LNCAP (cell line): Measurements from ENCODE around the gene SIRPB2.

Source experiments
- TF ChIP-seq, protein P1 (sequence below): fragments of 450-650 bp; IDR thresholded peaks from 2 replicates; pipeline ENCODE4 v1.5.1; 2017; ENCODE audit warnings: mild to moderate bottlenecking

SIRPB2 gene

DNA sequence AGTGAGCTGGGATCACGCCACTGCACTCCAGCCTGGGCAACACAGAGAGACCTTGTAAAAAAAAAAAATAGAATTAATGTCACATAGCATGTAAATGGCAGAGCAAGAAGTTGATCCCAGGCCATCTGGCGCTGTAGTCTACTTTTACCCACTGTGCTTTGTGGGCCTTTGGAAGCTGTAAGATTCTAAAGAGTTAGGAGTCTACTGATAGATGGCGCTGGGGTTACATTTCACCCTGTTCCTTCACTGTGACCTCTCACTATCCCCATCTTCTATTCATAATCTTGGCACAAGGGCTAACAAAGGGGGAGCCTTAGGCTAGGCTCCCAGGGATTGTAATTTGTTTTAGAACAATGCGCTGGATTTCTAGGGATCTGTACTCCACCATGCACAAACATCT lies 41.8 kb upstream of the SIRPB2 start:
- TF ChIP-seq, protein P1, sequence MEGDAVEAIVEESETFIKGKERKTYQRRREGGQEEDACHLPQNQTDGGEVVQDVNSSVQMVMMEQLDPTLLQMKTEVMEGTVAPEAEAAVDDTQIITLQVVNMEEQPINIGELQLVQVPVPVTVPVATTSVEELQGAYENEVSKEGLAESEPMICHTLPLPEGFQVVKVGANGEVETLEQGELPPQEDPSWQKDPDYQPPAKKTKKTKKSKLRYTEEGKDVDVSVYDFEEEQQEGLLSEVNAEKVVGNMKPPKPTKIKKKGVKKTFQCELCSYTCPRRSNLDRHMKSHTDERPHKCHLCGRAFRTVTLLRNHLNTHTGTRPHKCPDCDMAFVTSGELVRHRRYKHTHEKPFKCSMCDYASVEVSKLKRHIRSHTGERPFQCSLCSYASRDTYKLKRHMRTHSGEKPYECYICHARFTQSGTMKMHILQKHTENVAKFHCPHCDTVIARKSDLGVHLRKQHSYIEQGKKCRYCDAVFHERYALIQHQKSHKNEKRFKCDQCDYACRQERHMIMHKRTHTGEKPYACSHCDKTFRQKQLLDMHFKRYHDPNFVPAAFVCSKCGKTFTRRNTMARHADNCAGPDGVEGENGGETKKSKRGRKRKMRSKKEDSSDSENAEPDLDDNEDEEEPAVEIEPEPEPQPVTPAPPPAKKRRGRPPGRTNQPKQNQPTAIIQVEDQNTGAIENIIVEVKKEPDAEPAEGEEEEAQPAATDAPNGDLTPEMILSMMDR, result no peak

DNA sequence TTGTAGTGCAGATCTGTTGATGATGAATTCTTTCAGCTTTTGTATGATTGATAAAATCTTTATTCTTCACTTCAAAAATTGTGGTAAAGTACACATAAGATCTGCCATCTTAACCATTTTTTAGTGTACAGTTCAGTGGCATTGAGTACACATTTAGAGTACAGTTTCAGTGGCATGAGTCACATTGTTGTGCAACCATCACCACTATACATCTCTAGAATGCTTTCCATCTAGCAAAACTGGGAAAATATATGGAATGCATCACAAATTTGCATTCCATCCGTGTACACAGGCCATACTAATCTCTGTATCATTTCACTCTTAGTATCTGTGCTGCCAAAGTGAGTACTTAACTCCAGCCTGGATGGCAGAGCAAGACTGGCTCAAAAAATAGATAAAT lies 37.6 kb upstream of the SIRPB2 start:
- TF ChIP-seq, protein P1, result no peak

DNA sequence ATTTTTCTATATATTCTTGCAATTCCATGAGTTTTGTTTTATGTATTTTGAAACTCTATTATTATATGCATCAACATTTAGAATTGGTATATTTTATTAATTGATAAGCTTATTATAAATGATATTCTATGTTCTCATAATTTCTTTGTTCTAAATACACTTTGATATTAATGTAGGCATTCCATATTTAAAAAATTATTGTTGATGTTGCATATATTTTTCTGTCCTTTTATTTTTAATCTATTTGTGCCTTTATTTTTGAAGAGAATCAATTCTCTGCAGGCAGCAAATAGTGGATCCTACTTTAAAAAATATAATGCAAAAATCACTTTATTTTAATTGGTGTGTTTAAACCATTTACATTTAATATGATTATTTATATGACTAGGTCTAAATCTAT lies 36.7 kb upstream of the SIRPB2 start:
- TF ChIP-seq, protein P1, result no peak

DNA sequence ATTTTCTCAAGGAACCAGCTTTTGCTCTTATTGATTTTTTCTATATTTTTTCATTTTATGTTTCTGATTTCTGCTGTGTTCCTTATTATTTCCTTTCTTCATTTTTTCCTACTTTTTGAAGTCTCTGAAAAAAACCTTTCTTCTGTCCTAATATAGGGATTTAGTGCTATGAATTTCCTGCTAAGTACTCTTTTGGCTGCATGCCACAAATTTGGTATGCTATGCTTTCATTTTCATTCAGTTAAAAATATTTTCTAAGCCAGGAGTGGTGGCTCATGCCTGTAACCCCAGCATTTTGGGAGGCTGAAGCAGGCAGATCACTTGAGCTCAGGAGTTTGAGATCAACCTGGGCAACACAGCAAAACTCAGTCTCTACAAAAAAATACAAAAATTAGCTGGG lies 35.7 kb upstream of the SIRPB2 start:
- TF ChIP-seq, protein P1, result no peak

DNA sequence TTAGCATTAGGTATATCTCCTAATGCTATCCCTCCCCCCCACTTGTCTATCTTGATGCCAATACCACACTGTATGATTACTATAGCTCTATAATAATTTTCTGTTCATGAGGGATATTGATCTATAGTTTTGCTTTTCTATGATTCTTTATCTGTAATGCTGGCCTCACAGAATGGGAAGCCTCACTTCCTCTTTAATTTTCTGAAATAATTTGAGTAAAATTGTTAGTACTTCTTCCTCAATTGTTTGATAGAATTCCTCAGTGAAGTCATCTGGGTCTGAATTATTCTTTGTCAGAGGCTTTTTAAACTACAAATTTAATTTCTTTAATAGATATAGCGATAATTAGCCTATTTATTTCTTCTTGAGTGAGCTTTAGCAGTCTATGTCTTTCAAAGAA lies 35.1 kb upstream of the SIRPB2 start:
- TF ChIP-seq, protein P1, result no peak

DNA sequence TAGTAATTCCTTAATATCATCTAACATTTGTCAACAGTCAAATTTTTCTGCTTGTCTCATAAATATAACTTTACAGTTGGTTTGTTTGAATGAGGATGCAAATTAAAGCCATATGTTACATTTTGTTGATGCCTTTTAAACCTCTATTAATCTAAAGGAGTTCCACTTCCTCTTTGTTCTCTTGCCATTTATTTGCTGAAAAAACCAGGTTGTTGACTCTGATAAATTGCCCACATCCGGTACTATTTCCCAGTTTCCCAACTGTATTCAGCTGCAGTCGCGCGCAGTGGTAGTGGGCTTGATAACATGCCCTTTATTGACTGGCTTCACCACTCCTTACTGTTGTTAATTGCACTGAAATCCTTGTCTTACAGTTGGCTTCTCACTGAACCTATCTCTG lies 32.8 kb upstream of the SIRPB2 start:
- TF ChIP-seq, protein P1, result no peak

DNA sequence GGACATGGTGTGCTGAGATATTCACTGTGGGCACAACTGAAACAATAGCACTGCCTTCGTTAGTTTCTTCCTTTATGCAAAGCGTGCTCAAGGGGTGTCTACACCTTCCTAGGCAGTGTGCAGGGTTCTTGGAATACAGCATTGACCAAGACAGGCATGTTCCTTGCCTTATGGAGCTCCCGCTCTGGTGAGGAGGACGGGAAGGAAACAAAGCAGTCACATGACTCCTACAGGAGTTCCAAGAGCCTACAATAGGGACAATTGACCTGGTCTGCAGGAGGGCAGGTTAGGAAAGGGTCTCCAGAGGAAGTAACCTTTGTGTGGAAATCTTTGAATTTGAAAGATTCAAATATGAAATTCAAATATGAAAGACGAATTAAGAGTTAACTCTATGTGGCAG lies 25.8 kb upstream of the SIRPB2 start:
- TF ChIP-seq, protein P1, result no peak

DNA sequence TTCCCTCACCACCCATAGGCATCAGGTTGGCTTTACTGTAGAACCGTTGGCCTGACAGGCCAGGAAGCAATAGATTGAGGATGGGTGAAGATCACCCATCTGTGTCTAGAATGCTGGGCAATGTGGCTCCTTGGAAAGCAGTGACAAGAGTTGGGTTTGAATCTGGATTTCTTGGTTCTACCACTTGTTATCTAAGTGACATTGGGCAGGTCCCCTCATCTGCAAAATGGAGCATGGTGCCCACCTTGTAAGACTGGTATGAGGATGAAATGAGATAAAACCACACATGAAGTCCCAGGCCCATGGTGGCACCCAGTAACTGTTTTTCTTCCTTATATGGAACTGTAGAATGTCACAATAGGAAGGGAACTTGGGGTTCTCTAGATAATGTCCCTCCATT lies 22.6 kb upstream of the SIRPB2 start:
- TF ChIP-seq, protein P1, result no peak
